ENCODE results near the gene ABCA12.
"Not testable (repeated sequence)": the region's sequence is repeated elsewhere in the genome, so short reads cannot be mapped to it uniquely, and the experiment has no call there.

Gene ABCA12, protein sequence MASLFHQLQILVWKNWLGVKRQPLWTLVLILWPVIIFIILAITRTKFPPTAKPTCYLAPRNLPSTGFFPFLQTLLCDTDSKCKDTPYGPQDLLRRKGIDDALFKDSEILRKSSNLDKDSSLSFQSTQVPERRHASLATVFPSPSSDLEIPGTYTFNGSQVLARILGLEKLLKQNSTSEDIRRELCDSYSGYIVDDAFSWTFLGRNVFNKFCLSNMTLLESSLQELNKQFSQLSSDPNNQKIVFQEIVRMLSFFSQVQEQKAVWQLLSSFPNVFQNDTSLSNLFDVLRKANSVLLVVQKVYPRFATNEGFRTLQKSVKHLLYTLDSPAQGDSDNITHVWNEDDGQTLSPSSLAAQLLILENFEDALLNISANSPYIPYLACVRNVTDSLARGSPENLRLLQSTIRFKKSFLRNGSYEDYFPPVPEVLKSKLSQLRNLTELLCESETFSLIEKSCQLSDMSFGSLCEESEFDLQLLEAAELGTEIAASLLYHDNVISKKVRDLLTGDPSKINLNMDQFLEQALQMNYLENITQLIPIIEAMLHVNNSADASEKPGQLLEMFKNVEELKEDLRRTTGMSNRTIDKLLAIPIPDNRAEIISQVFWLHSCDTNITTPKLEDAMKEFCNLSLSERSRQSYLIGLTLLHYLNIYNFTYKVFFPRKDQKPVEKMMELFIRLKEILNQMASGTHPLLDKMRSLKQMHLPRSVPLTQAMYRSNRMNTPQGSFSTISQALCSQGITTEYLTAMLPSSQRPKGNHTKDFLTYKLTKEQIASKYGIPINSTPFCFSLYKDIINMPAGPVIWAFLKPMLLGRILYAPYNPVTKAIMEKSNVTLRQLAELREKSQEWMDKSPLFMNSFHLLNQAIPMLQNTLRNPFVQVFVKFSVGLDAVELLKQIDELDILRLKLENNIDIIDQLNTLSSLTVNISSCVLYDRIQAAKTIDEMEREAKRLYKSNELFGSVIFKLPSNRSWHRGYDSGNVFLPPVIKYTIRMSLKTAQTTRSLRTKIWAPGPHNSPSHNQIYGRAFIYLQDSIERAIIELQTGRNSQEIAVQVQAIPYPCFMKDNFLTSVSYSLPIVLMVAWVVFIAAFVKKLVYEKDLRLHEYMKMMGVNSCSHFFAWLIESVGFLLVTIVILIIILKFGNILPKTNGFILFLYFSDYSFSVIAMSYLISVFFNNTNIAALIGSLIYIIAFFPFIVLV (N-terminal part only)

DNA sequence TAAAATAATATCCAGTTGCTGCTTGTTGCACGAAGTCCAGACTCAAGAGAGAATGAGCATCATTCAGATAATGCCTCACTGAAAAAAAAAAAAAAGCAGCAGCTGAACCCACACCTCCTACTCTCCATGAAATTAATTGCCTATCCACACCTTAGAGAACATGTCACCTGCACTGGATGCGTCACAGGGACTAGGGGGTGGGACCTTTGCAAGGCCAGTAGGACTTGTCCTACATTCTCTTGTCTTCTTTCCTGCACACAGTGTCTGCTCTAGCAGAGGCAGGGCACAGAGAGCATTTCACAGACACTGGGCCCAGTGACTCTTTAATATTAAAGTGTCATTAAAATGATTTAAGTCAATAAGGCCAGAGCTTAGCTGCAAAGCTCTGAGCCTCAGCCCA lies at the start of gene ABCA12:
Gene ABCA12 (minus strand): TSS at position 148 of the 400 bp plus-strand sequence. CDS start 418 bp downstream, outside the sequence.
- H3K79me2 ChIP-seq (ENCODE audit: control insufficient read depth, insufficient read depth, low read length, unreplicated experiment), result no peaks in the 10 kb centered on the region
- H3K27ac ChIP-seq (ENCODE audit: low read depth, low read length), result peak within 1 kb of the TSS; percentile 54
- H3K27me3 ChIP-seq (ENCODE audit: insufficient read depth, low read length), result no peaks in the 10 kb centered on the region
- H3K4me3 ChIP-seq (ENCODE audit: low read depth, low read length), result no peak within 1 kb of the TSS
- H2AFZ ChIP-seq (ENCODE audit: low read length, unreplicated experiment), result no peak within 1 kb of the TSS
- peaks cover 21% of the 10 kb centered on the region for H3K4me1 ChIP-seq (ENCODE audit: control insufficient read depth, insufficient read depth, low read length, unreplicated experiment)
- no peaks in the 10 kb centered on the region for H3K36me3 ChIP-seq (ENCODE audit: insufficient read depth, low read length)

DNA sequence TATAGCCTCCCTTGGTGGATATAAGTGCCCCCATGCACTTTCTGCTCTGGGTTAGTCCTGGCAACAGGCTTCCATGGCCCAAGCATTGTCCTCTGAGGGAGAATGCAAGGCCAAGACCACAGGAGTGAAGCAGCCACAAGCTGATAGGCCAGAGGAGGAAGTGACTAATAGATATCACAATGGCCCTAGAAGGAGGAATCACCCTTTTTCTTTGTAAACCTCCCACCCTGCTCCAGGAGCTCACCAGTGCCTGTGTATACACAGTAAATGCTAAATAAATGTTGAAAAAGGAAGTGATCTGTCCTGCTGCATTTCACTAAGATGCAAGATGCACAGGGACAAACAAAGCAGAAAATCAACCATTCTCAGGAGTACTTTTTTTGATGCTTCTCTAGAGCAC lies 49.7 kb upstream of the ABCA12 start:
- Histone ChIP-seq H3K4me1 (ENCODE audit: control insufficient read depth, insufficient read depth, low read length, unreplicated experiment) (no peaks in the 10 kb centered on the region), H3K79me2 (ENCODE audit: control insufficient read depth, insufficient read depth, low read length, unreplicated experiment) (no peaks in the 10 kb centered on the region), H3K36me3 (ENCODE audit: insufficient read depth, low read length) (no peaks in the 10 kb centered on the region), H3K27me3 (ENCODE audit: insufficient read depth, low read length) (no peaks in the 10 kb centered on the region), H3K4me3 (ENCODE audit: low read depth, low read length) (no peak overlapping the region), H3K27ac (ENCODE audit: low read depth, low read length) (no peak overlapping the region), H2AFZ (ENCODE audit: low read length, unreplicated experiment) (no peak overlapping the region)

DNA sequence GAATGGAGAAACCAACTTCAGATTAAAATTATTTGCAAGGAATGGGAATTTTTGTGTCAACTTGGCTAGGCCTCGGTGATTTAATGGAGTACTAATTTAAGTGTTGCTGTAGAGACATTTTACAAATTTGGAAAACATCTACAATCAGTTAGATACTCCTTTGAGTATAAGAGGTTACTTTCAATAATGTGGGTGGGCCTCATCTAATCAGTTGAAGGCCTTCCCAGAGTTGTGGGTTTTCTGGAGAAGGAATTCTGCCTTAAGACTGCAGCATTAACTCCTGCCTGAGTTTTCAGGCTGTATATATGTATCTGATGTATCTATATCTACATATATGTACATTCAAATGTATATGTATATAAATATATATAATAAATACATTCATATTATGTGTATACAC lies 47.6 kb upstream of the ABCA12 start:
- H3K36me3 ChIP-seq (ENCODE audit: insufficient read depth, low read length), result no peaks in the 10 kb centered on the region
- no peak overlapping the region for H2AFZ ChIP-seq (ENCODE audit: low read length, unreplicated experiment)
- H3K79me2 ChIP-seq (ENCODE audit: control insufficient read depth, insufficient read depth, low read length, unreplicated experiment), result no peaks in the 10 kb centered on the region
- no peak overlapping the region for H3K4me3 ChIP-seq (ENCODE audit: low read depth, low read length)
- no peaks in the 10 kb centered on the region for H3K4me1 ChIP-seq (ENCODE audit: control insufficient read depth, insufficient read depth, low read length, unreplicated experiment)
- no peak overlapping the region for H3K27ac ChIP-seq (ENCODE audit: low read depth, low read length)
- no peaks in the 10 kb centered on the region for H3K27me3 ChIP-seq (ENCODE audit: insufficient read depth, low read length)

DNA sequence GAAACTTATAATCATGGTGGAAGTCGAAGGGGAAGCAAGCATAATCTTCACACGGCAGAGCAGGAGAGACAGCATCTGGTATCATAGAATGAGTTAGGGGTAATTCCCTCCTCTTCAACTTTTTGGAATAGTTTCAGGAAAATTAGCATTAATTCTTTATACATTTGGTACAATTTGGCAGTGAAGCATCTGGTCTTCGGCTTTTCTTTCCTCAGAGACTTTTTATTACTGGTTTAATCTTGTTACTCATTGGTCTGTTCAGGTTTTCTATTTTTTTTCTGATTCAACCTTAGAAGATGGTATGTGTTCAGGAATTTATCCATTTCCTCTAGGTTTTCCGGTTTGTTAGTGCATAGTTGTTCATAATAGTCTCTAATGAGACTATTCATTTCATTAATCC lies 39.7 kb upstream of the ABCA12 start:
- Histone ChIP-seq H3K4me3 (ENCODE audit: low read depth, low read length) (no peak overlapping the region), H3K36me3 (ENCODE audit: insufficient read depth, low read length) (no peaks in the 10 kb centered on the region), H3K79me2 (ENCODE audit: control insufficient read depth, insufficient read depth, low read length, unreplicated experiment) (no peaks in the 10 kb centered on the region), H3K27me3 (ENCODE audit: insufficient read depth, low read length) (no peaks in the 10 kb centered on the region), H3K27ac (ENCODE audit: low read depth, low read length) (no peak overlapping the region), H3K4me1 (ENCODE audit: control insufficient read depth, insufficient read depth, low read length, unreplicated experiment) (no peaks in the 10 kb centered on the region), H2AFZ (ENCODE audit: low read length, unreplicated experiment) (no peak overlapping the region)

DNA sequence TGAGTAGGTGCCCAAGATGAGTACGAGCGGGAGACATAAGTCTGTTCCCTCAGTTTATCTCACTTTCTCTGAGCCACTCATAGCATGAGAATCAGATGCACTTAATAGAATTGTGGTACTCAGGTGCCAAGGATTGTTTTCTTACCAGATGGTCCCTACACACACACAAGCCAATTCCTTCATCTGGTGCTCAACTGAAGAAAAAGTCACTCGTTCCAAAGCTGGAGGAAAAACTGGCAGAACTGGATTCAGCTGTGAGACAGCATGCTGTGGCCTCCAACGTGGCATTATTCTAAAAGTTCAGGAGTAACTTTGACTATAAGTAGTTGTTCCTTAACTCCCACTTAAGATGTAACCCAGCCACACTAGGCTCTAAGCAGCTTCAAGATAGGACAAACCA lies 33.4 kb upstream of the ABCA12 start:
- Histone ChIP-seq H3K27me3 (ENCODE audit: insufficient read depth, low read length) (no peaks in the 10 kb centered on the region), H2AFZ (ENCODE audit: low read length, unreplicated experiment) (peak overlapping the region; percentile 98), H3K79me2 (ENCODE audit: control insufficient read depth, insufficient read depth, low read length, unreplicated experiment) (no peaks in the 10 kb centered on the region), H3K4me1 (ENCODE audit: control insufficient read depth, insufficient read depth, low read length, unreplicated experiment) (peaks cover 15% of the 10 kb centered on the region), H3K27ac (ENCODE audit: low read depth, low read length) (no peak overlapping the region), H3K36me3 (ENCODE audit: insufficient read depth, low read length) (no peaks in the 10 kb centered on the region), H3K4me3 (ENCODE audit: low read depth, low read length) (peak overlapping the region; percentile 72; the same call in 1 of the 2 replicates)

DNA sequence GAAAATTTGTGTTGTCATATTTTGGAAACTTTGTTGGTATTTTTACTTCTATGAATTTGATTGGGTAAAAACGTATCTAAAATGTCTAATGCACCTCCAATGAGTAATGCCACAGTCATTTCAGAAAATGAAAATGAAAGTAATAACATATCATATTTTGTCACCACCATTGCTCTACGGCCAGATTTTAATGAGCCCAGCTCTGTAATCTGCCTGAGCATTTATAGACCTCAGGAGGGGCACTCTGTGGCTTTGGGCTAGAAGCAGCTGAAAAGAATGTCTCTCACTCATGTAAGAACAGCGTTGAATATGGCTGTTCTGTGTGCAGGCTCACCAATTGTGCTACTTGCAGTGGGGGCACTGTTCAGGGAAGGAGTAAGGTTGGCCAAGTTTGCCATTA lies 32.7 kb upstream of the ABCA12 start:
- Histone ChIP-seq H3K36me3 (ENCODE audit: insufficient read depth, low read length) (no peaks in the 10 kb centered on the region), H3K79me2 (ENCODE audit: control insufficient read depth, insufficient read depth, low read length, unreplicated experiment) (no peaks in the 10 kb centered on the region), H3K4me1 (ENCODE audit: control insufficient read depth, insufficient read depth, low read length, unreplicated experiment) (peaks cover 15% of the 10 kb centered on the region), H3K27ac (ENCODE audit: low read depth, low read length) (no peak overlapping the region), H2AFZ (ENCODE audit: low read length, unreplicated experiment) (peak overlapping the region; percentile 98), H3K4me3 (ENCODE audit: low read depth, low read length) (peak overlapping the region; percentile 72), H3K27me3 (ENCODE audit: insufficient read depth, low read length) (no peaks in the 10 kb centered on the region)

DNA sequence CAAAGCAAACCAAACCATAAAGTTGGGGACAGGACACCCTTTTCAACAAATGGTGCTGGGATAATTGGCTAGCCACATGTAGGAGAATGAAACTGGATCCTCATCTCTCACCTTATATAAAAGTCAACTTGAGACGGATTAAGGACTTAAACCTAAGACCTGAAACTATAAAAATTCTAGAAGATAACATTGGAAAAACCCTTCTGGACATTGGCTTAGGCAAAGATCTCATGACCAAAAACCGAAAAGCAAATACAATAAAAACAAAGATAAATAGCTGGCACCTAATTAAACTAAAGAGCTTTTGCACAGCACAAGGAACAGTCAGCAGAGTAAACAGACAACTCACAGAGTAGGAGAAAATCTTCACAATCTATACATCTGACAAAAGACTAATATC lies 28.1 kb upstream of the ABCA12 start:
- H3K4me1 ChIP-seq (ENCODE audit: control insufficient read depth, insufficient read depth, low read length, unreplicated experiment), result peaks cover 12% of the 10 kb centered on the region
- H3K79me2 ChIP-seq (ENCODE audit: control insufficient read depth, insufficient read depth, low read length, unreplicated experiment); H2AFZ ChIP-seq (ENCODE audit: low read length, unreplicated experiment); H3K36me3 ChIP-seq (ENCODE audit: insufficient read depth, low read length); H3K27ac ChIP-seq (ENCODE audit: low read depth, low read length); H3K27me3 ChIP-seq (ENCODE audit: insufficient read depth, low read length); H3K4me3 ChIP-seq (ENCODE audit: low read depth, low read length): not testable (repeated sequence)

DNA sequence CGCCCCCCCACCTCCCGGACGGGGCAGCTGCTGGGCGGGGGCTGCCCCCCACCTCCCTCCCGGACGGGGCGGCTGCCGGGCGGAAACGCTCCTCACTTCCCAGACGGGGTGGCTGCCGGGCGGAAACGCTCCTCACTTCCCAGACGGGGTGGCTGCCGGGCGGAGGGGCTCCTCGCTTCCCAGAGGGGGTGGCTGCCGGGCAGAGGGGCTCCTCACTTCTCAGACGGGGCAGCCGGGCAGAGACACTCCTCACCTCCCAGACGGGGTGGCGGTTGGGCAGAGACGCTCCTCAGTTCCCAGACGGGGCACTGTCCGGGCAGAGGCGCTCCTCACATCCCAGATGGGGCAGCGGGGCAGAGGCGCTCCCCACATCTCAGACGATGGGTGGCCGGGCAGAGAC lies 24.9 kb upstream of the ABCA12 start:
- not testable (repeated sequence) for H3K79me2 ChIP-seq (ENCODE audit: control insufficient read depth, insufficient read depth, low read length, unreplicated experiment); H2AFZ ChIP-seq (ENCODE audit: low read length, unreplicated experiment); H3K36me3 ChIP-seq (ENCODE audit: insufficient read depth, low read length); H3K4me3 ChIP-seq (ENCODE audit: low read depth, low read length); H3K27me3 ChIP-seq (ENCODE audit: insufficient read depth, low read length); H3K4me1 ChIP-seq (ENCODE audit: control insufficient read depth, insufficient read depth, low read length, unreplicated experiment); H3K27ac ChIP-seq (ENCODE audit: low read depth, low read length)

DNA sequence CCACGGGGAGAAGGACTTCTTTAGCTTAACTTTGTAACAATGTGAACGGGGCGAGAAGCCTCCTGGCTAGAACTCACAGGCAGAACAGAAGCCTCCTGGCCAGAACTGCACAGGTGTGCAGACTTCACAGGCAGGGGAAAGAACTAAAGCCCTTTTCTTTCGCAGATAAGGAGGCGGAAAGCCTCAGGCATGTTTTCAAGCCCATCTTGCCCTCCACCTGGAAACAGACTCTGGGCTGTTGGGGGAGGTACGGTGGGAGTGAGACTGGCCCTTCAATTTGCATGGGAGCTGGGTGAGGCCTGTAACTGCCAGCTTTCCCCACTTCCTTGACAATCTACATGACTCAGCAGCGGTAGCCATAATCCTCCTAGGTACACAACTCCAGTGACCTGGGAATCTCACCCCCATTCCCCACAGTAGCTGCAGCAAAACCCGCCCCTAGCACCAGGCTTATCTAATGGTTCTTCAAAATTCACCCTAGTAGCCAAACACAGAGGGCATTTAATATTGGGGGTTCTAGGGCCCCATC lies 22.9 kb upstream of the ABCA12 start:
- no peaks in the 10 kb centered on the region for H3K36me3 ChIP-seq (ENCODE audit: insufficient read depth, low read length)
- no peak overlapping the region for H3K4me3 ChIP-seq (ENCODE audit: low read depth, low read length)
- no peaks in the 10 kb centered on the region for H3K4me1 ChIP-seq (ENCODE audit: control insufficient read depth, insufficient read depth, low read length, unreplicated experiment)
- H3K27ac ChIP-seq (ENCODE audit: low read depth, low read length), result no peak overlapping the region
- no peaks in the 10 kb centered on the region for H3K27me3 ChIP-seq (ENCODE audit: insufficient read depth, low read length)
- H3K79me2 ChIP-seq (ENCODE audit: control insufficient read depth, insufficient read depth, low read length, unreplicated experiment), result no peaks in the 10 kb centered on the region
- no peak overlapping the region for H2AFZ ChIP-seq (ENCODE audit: low read length, unreplicated experiment)

DNA sequence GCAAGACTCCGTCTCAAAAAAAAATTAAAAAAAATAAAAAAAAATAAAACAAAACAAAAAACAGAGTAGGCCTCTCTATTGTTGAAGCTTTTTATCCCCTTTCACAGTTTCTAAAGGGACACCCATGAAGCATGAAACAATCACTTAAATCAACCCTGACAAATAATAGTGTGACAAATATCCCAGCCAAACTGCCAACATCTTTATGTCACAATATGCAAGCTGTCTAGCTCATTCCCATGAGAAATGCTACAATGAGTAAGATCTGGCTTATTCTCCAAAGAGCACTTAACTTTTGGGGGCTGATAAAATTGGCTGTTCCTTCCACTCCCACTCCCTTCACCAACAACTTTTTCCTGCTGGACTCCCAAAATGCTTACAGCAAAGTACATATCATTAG lies 21.7 kb upstream of the ABCA12 start:
- Histone ChIP-seq H3K27ac (ENCODE audit: low read depth, low read length) (no peak overlapping the region), H2AFZ (ENCODE audit: low read length, unreplicated experiment) (no peak overlapping the region), H3K79me2 (ENCODE audit: control insufficient read depth, insufficient read depth, low read length, unreplicated experiment) (no peaks in the 10 kb centered on the region), H3K27me3 (ENCODE audit: insufficient read depth, low read length) (no peaks in the 10 kb centered on the region), H3K4me3 (ENCODE audit: low read depth, low read length) (no peak overlapping the region), H3K4me1 (ENCODE audit: control insufficient read depth, insufficient read depth, low read length, unreplicated experiment) (no peaks in the 10 kb centered on the region), H3K36me3 (ENCODE audit: insufficient read depth, low read length) (no peaks in the 10 kb centered on the region)
